ENCODE data around the gene STARD3.

The STARD3 gene

GRCh38 chr17:39641097-39641496 lies 4.2 kb downstream of the STARD3 start:
- no peak overlapping the region for H3K4me3 ChIP-seq (ENCODE audit: low read depth, low read length)
- H3K9ac ChIP-seq, result no peak overlapping the region
- H3K36me3 ChIP-seq (ENCODE audit: control insufficient read depth, insufficient read depth, low read length), result no peaks in the 10 kb centered on the region
- H3K4me1 ChIP-seq, result peaks cover 18% of the 10 kb centered on the region
- no peaks in the 10 kb centered on the region for H3K27me3 ChIP-seq (ENCODE audit: control insufficient read depth, insufficient read depth, low read length)
- no peaks in the 10 kb centered on the region for H3K9me3 ChIP-seq (ENCODE audit: control insufficient read depth, low read length)
- H3K79me2 ChIP-seq, result peaks cover 72% of the 10 kb centered on the region
- H2AFZ ChIP-seq, result no peak overlapping the region
- H3K4me2 ChIP-seq (ENCODE audit: low read length), result no peak overlapping the region
- no peak overlapping the region for H3K27ac ChIP-seq
- no peak for TF ChIP-seq CTCF (IDR thresholded peaks at IDR 0.05)

DNA sequence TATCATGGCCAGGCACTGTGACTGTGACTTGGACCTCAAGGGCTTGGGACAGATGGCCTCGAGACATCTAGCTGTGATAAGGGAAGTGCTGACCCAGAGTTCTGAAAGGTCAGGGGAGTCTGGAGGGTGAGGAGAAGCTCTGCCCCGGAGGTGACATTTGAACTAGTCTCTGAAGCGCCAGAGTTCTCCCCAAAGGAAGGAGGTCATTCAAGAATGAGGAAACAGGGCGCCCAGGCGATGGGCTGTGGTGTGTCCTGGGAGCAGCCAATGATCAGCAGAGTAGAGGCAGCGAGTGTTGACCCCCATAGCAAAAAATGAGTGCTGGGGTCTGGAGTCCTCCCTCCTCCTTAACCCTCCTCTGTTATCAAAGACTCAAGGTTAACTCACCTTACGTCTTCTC lies 4.9 kb downstream of the STARD3 start:
- H3K4me3 ChIP-seq (ENCODE audit: low read depth, low read length), result no peak overlapping the region
- H3K79me2 ChIP-seq, result peaks cover 72% of the 10 kb centered on the region
- no peaks in the 10 kb centered on the region for H3K36me3 ChIP-seq (ENCODE audit: control insufficient read depth, insufficient read depth, low read length)
- no peaks in the 10 kb centered on the region for H3K27me3 ChIP-seq (ENCODE audit: control insufficient read depth, insufficient read depth, low read length)
- H3K27ac ChIP-seq, result no peak overlapping the region
- no peak overlapping the region for H3K4me2 ChIP-seq (ENCODE audit: low read length)
- peaks cover 14% of the 10 kb centered on the region for H3K4me1 ChIP-seq
- no peaks in the 10 kb centered on the region for H3K9me3 ChIP-seq (ENCODE audit: control insufficient read depth, low read length)
- TF ChIP-seq CTCF (IDR thresholded peaks at IDR 0.05), result no peak
- H2AFZ ChIP-seq, result no peak overlapping the region
- H3K9ac ChIP-seq, result no peak overlapping the region

DNA sequence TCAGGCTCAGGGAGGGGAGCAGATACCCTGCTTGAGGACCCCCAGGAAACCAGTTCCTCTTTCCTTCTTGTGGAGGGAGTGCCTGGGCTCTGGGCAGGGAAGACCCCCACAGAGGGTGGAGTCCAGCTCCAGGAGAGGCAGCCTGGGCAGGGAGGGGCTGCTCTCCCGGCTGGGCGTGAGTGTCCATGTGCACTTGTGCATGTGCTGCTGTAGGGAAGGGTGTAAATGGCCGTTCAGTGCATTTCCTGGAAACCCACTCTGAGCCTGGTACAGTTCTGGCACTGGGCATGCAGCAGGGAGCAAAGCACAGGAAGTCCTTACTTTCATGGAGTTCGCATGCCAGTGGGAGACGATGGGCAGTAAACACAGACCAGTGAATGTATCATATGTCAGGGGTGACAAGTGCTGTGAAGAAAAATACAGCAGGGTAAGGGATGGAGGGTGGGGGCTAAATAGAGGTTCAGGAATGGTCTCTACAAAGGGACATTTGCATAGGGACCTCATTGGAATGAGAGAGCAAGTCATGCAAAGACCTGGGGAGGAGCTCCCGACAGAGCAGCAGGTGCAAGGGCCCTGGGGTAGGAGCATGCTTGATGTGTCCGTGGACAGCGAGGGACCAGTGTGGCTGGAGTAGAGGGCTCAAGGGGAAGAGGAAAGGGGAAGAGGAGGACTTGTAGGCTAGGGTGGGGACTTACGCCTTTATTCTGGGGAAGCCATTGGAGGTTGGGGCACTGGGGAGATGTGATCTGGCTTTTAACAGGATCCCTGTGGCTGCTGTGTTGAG lies 5.5 kb downstream of the STARD3 start:
- no peak for TF ChIP-seq CTCF (IDR thresholded peaks at IDR 0.05)
- Histone ChIP-seq H3K79me2 (peaks cover 70% of the 10 kb centered on the region), H3K36me3 (ENCODE audit: control insufficient read depth, insufficient read depth, low read length) (no peaks in the 10 kb centered on the region), H3K4me2 (ENCODE audit: low read length) (no peak overlapping the region), H3K27me3 (ENCODE audit: control insufficient read depth, insufficient read depth, low read length) (no peaks in the 10 kb centered on the region), H3K4me1 (peaks cover 14% of the 10 kb centered on the region), H2AFZ (no peak overlapping the region), H3K27ac (no peak overlapping the region), H3K4me3 (ENCODE audit: low read depth, low read length) (no peak overlapping the region), H3K9ac (no peak overlapping the region), H3K9me3 (ENCODE audit: control insufficient read depth, low read length) (no peaks in the 10 kb centered on the region)

GRCh38 chr17:39643271-39643670 lies 6.3 kb downstream of the STARD3 start:
- Histone ChIP-seq H3K27ac (no peak overlapping the region), H3K4me3 (ENCODE audit: low read depth, low read length) (no peak overlapping the region), H3K9me3 (ENCODE audit: control insufficient read depth, low read length) (no peaks in the 10 kb centered on the region), H2AFZ (no peak overlapping the region), H3K9ac (no peak overlapping the region), H3K4me1 (peaks cover 9% of the 10 kb centered on the region), H3K27me3 (ENCODE audit: control insufficient read depth, insufficient read depth, low read length) (no peaks in the 10 kb centered on the region), H3K79me2 (peaks cover 63% of the 10 kb centered on the region), H3K4me2 (ENCODE audit: low read length) (no peak overlapping the region), H3K36me3 (ENCODE audit: control insufficient read depth, insufficient read depth, low read length) (no peaks in the 10 kb centered on the region)
- TF ChIP-seq CTCF (IDR thresholded peaks at IDR 0.05), result no peak

- H3K27me3 ChIP-seq (ENCODE audit: control insufficient read depth, insufficient read depth, low read length), result no peaks in the 10 kb centered on the region
- H3K4me1 ChIP-seq, result peaks cover 8% of the 10 kb centered on the region
- no peak overlapping the region for H3K4me2 ChIP-seq (ENCODE audit: low read length)
- H3K9ac ChIP-seq, result no peak overlapping the region
- H3K27ac ChIP-seq, result no peak overlapping the region
- no peak for TF ChIP-seq CTCF (IDR thresholded peaks at IDR 0.05)
- peaks cover 34% of the 10 kb centered on the region for H3K79me2 ChIP-seq
- H3K4me3 ChIP-seq (ENCODE audit: low read depth, low read length), result no peak overlapping the region
- H2AFZ ChIP-seq, result no peak overlapping the region
- H3K9me3 ChIP-seq (ENCODE audit: control insufficient read depth, low read length), result no peaks in the 10 kb centered on the region
- H3K36me3 ChIP-seq (ENCODE audit: control insufficient read depth, insufficient read depth, low read length), result no peaks in the 10 kb centered on the region
Observed at GRCh38 chr17:39647256-39647655, 10.3 kb downstream of the STARD3 start.
